ENCODE data around the gene UNKL.

GRCh38 chr16:1334739-1335138, 79.8 kb downstream of the UNKL start:
- TF ChIP-seq CTCF (IDR thresholded peaks at IDR 0.05): no peak
- no peak for TF ChIP-seq POLR2A (IDR thresholded peaks at IDR 0.05)
